ENCODE data around the gene DBN1.

GRCh38 chr5:177493795-177494345 is 20.4 kb upstream of the DBN1 start:
- TF ChIP-seq CTCF (IDR thresholded peaks at IDR 0.05) (no peak), POLR2A (IDR thresholded peaks at IDR 0.05) (no peak), EP300 (IDR thresholded peaks at IDR 0.05) (no peak)

All from tibial nerve (tissue), 4 donors.